GM21786 (cell line): ENCODE results near the gene ARID1B.

Experiments used
- ATAC-seq: cut with Tn5 transposase; IDR thresholded peaks from one replicate; pipeline ENCODE4 v1.9.1; 2021; ENCODE audit not compliant: unreplicated experiment

Gene ARID1B

GRCh38 chr6:157218371-157219198, 441.4 kb downstream of the ARID1B start:
- no peak for ATAC-seq

- ATAC-seq, result no peak
These were observed 442.3 kb downstream of the ARID1B start for GRCh38 chr6:157219201-157220200.

DNA sequence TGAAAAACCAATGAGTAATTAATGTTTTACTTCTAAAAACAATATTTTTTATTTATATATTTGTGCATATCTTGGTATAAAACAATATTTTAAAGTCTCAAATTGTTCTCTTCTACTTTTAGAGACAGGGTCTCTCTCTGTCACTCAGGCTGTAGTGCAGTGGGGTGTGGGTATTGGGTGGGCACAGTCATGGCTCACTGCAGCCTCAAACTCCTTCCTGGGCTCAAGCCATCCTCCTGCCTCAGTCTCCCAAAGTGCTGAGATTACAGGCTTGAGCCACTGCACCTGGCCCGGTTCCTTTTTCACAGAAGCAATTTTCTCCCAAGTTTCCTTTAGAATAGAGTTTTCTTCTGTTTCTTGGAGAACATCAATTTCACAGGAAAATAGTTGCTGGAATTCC, 443.3 kb downstream of the ARID1B start:
- no peak for ATAC-seq

DNA sequence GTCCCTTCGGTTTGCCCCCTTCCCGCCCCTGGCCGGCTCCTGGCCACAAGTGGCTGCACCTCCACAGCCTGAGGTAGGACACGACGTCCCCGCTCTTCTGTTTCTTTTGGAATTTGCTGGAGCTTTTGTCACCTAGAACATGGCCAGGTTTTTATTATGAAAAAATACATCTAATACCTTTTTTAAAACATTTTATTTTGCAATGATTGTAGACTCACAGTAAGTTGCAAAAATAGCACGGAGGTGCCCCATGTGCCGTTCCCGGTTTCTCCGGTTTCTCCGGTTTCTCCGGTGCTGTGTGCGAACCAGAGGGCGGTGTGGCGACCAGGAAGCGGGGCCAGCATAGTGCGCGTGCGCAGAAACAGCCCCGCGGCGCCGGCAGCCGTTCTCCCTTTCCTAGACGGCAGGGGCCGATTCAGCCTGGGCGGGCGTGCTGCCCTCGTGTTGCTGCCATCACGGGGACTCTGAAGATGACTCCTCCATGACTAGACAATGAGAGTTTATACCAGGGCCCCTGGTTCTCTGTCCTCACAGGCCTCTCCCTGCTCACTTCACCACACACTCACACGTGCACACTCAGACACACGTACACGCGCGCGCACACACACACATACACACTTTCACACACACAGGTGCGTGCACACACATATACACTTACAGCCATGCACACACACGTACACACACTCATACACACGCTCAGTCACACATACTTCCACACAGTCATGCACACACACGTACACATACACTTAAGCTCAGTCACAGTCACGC, 444.1 kb downstream of the ARID1B start:
- ATAC-seq, result peak; percentile 32

GRCh38 chr6:157221817-157222175, 444.6 kb downstream of the ARID1B start:
- no peak for ATAC-seq

- ATAC-seq, result no peak
These were observed 445.2 kb downstream of the ARID1B start for GRCh38 chr6:157222201-157222981.

DNA sequence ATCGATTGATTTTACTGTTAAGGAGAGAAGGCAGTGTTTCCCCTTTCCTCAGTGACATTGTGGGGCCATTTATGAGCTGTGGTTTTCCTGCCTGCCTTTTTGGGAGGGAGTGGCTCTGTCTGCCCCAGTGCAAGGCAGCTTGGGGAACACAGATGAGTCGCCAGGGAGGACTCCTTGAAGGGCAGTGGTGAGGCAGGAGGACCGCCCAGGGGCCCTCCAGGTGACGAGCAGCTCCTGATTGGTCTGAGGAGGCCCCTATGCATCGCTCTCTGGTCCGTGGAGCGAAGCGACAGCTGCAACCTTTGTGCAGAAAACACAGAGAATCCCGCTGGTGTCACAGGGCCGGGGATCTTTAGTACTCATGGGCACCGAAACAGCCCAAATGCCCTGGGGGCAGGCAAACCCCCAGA, 445.8 kb downstream of the ARID1B start:
- ATAC-seq, result peak; percentile 39

DNA sequence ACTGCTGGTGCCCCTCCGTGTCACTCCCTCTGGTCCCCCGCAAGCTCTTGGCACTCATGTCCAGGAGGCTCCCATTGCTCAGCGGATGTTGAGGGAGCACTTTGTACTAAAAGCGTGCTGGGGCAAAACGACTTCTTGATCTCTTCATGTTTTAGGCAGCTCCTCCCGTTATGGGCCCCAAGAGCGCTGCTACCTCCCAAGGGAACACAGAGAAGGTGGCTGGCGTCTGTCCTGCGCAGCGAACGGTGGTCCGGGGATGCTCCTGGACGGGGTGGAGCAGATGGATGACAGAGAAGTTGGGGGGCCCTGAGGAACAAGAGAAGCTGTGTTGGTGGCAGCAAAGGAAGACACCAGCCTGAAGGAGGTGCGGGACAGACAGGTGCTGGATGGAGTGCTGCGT, 446.3 kb downstream of the ARID1B start:
- ATAC-seq, result no peak

- ATAC-seq, result peak; percentile 39
These were observed 447.2 kb downstream of the ARID1B start for GRCh38 chr6:157224178-157224950.

DNA sequence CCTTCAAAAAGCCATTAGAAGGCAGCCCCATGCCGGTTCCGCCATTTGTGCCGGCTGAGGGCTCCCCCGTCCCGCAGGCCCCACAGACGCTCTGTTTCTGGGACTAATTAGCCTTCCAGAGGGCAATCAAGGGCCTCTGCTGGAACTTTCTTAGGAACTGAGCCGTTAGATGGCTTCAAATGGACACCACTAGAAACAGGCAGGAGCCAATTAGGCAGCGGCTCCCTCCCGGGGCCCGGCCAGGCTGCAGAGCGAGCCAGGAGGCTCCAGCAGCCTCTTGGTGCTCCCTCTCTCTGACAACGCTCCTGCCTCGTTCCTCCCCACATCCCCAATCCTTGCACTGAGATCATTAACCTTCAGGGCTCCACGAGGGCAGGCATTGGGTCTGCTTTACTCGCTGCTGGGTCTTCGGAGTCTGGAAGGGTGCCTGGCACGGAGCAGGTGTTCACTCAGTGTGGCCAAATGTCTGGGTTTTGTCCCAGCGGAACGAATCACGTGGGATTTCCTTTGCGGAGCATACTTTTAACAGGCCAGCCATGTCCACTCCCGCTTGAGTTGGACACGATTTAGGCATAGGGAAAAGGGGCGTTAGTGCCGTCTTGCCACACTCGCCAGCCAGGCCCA, 447.9 kb downstream of the ARID1B start:
- no peak for ATAC-seq

- no peak for ATAC-seq
These were observed 448.4 kb downstream of the ARID1B start for GRCh38 chr6:157225575-157225995.

- no peak for ATAC-seq
These were observed 448.9 kb downstream of the ARID1B start for GRCh38 chr6:157226026-157226625.

GRCh38 chr6:157226761-157227160, 449.6 kb downstream of the ARID1B start:
- no peak for ATAC-seq

- no peak for ATAC-seq
These were observed 450.3 kb downstream of the ARID1B start for GRCh38 chr6:157227202-157228166.

- ATAC-seq, result no peak
These were observed 451.4 kb downstream of the ARID1B start for GRCh38 chr6:157228426-157229131.

DNA sequence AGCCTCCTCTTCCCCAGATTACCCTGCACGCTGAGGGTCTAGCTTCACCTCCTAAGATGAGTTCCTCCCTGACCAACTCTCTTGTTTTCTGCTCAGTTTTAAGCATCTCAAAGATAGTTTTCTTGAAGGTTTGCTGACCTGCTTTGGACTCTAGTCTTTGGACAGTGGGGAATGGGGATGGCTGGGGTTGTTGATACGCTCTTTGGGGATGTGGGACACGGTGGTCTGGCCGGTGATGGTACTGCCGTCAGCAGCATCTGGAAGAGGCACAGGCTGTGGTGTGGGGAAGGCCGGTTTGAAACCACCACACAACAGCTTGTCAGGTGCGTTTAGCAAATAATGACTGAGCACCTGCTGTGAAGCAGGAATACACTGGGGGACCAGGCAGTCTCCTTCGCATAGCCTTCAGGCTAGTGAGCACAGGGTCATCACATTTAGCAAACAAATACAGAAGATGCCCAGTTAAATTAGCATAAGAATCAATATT, 452.0 kb downstream of the ARID1B start:
- no peak for ATAC-seq

GRCh38 chr6:157229713-157230112, 452.5 kb downstream of the ARID1B start:
- no peak for ATAC-seq
